ENCODE data around the gene DCTN3.

GRCh38 chr9:34572092-34572491 lies 48.2 kb downstream of the DCTN3 start:
- TF ChIP-seq POLR2A (IDR thresholded peaks at IDR 0.05; ENCODE audit: low read length): no peak
- TF ChIP-seq GATA1 (IDR thresholded peaks at IDR 0.05; ENCODE audit: low read depth, low read length): no peak

All from erythroblast (primary cell).